ENCODE data around the gene EXOC6B. TPM values are rescaled to one million over a fixed set of nuclear protein-coding genes. Genes with fewer than 3 reads are reported as not detected.

The EXOC6B gene
- total RNA-seq, 2 experiments from 2014 or later = 16.9 to 17.5 TPM

DNA sequence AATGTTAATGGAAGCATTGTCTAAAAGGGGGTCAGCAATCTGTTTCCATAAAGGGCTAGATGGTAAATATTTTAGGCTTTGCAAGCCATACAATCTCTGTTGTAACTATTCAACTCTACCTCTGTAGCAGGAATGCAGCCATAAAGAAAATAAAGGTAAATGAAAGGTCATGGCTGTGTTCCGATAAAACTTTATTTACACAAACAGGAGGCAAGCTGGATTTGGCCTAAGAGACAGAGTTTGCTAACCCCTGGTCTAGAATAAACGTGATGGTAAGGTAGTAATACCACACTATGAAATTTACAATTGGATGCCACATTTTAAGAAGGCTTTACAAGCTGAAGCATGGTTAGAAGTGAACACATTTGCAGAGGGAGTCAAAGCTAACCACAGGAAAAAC, 91.4 kb downstream of the EXOC6B start:
- no peaks in the 10 kb centered on the region for H3K27me3 Mint-ChIP-seq
- ChIA-PET POLR2A (no interaction called here), CTCF (no interaction called here)

DNA sequence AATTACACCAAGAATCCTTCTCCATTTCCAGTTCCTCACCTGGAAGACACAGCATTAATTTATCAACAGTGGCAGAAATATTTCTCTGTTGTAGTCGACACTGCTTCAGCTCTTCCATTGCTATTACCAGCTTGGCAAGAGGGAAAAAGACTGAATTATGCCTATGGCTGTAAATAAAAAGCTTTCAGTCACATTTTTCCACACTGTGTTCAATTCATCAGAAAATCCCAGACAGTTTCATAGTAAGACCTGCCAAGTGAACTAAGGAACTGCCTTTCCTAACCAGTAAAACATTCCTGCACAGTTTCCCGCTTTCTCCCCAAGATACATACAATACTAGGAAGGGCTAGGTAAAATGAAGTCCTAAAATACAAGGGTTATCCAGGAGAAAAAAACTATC, 94.7 kb downstream of the EXOC6B start:
- no peak for TF ChIP-seq CTCF (IDR thresholded peaks at IDR 0.05)
- no peaks in the 10 kb centered on the region for H3K9me3 ChIP-seq (ENCODE audit: control insufficient read depth in 1 of 2, insufficient read depth in 1 of 2, low read length in 2 of 2)
- no peaks in the 10 kb centered on the region for H3K4me1 Mint-ChIP-seq (ENCODE audit: low read depth)
- POLR2A ChIA-PET = no interaction called here
- intact Hi-C loops (cut with DNase I, micrococcal nuclease) = no loop called here
- H3K36me3 ChIP-seq (ENCODE audit: insufficient read depth, low read length) = no peaks in the 10 kb centered on the region
- H3K9me3 Mint-ChIP-seq = no peaks in the 10 kb centered on the region
- ATAC-seq (ENCODE audit: poor library complexity) (no peak), DNase-seq (no peak)
- no peaks in the 10 kb centered on the region for H3K27me3 ChIP-seq (ENCODE audit: control insufficient read depth in 1 of 2, insufficient read depth in 2 of 2, low read length in 2 of 2)
- H3K27ac ChIP-seq (ENCODE audit: low read depth in 1 of 2, low read length in 2 of 2) = no peak overlapping the region
- H3K4me3 Mint-ChIP-seq = no peak overlapping the region
- CTCF ChIA-PET = no interaction called here
- no peak overlapping the region for H3K27ac Mint-ChIP-seq
- peaks cover 17% of the 10 kb centered on the region for H3K36me3 Mint-ChIP-seq (ENCODE audit: low read depth)
- H3K4me3 ChIP-seq (ENCODE audit: low read length) = no peak overlapping the region
- H3K27me3 Mint-ChIP-seq = no peaks in the 10 kb centered on the region
- no peaks in the 10 kb centered on the region for H3K4me1 ChIP-seq (ENCODE audit: insufficient read depth, low read length)

More for the DNA sequence above, 91.4 kb downstream of the EXOC6B start:
- Mint-ChIP-seq H3K27ac (no peak overlapping the region), H3K4me1 (ENCODE audit: low read depth) (no peaks in the 10 kb centered on the region), H3K9me3 (no peaks in the 10 kb centered on the region), H3K36me3 (ENCODE audit: low read depth) (peaks cover 23% of the 10 kb centered on the region), H3K4me3 (no peak overlapping the region)
- no peak overlapping the region for H3K4me3 ChIP-seq (ENCODE audit: low read length)
- no peaks in the 10 kb centered on the region for H3K4me1 ChIP-seq (ENCODE audit: insufficient read depth, low read length)
- no peaks in the 10 kb centered on the region for H3K36me3 ChIP-seq (ENCODE audit: insufficient read depth, low read length)
- TF ChIP-seq CTCF (IDR thresholded peaks at IDR 0.05) = no peak
- no peak for DNase-seq
- H3K27me3 ChIP-seq (ENCODE audit: control insufficient read depth in 1 of 2, insufficient read depth in 2 of 2, low read length in 2 of 2) = no peaks in the 10 kb centered on the region
- intact Hi-C loops (cut with DNase I, micrococcal nuclease) = no loop called here
- H3K9me3 ChIP-seq (ENCODE audit: control insufficient read depth in 1 of 2, insufficient read depth in 1 of 2, low read length in 2 of 2) = no peaks in the 10 kb centered on the region
- H3K27ac ChIP-seq (ENCODE audit: low read depth in 1 of 2, low read length in 2 of 2) = no peak overlapping the region
- ATAC-seq (ENCODE audit: poor library complexity) = no peak

- POLR2A ChIA-PET = no interaction called here
- intact Hi-C loops (cut with DNase I, micrococcal nuclease) = no loop called here
- no peak for ATAC-seq (ENCODE audit: poor library complexity)
- no peak overlapping the region for H3K4me3 ChIP-seq (ENCODE audit: low read length)
- Mint-ChIP-seq H3K36me3 (ENCODE audit: low read depth) (peaks cover 7% of the 10 kb centered on the region), H3K27me3 (no peaks in the 10 kb centered on the region), H3K27ac (no peak overlapping the region), H3K4me1 (ENCODE audit: low read depth) (no peaks in the 10 kb centered on the region), H3K9me3 (no peaks in the 10 kb centered on the region), H3K4me3 (no peak overlapping the region)
- DNase-seq = no peak
- no peaks in the 10 kb centered on the region for H3K27me3 ChIP-seq (ENCODE audit: control insufficient read depth in 1 of 2, insufficient read depth in 2 of 2, low read length in 2 of 2)
- no peaks in the 10 kb centered on the region for H3K36me3 ChIP-seq (ENCODE audit: insufficient read depth, low read length)
- no peak overlapping the region for H3K27ac ChIP-seq (ENCODE audit: low read depth in 1 of 2, low read length in 2 of 2)
- no peak for TF ChIP-seq CTCF (IDR thresholded peaks at IDR 0.05)
- no peaks in the 10 kb centered on the region for H3K4me1 ChIP-seq (ENCODE audit: insufficient read depth, low read length)
- no peaks in the 10 kb centered on the region for H3K9me3 ChIP-seq (ENCODE audit: control insufficient read depth in 1 of 2, insufficient read depth in 1 of 2, low read length in 2 of 2)
- CTCF ChIA-PET = no interaction called here
Measured at GRCh38 chr2:72727356-72727755, 98.5 kb downstream of the EXOC6B start.
